Activated T-cell treated with anti-CD3 and anti-CD28 coated beads, Interleukin-2, amount 50 U/mL, for 4 hours (primary cell): ENCODE results near the gene LMO7. TPM values are rescaled to one million over a fixed set of nuclear protein-coding genes. Genes with fewer than 3 reads are reported as not detected.

Experiments
- ATAC-seq, 2 donors: fragments of 200-7000 bp; cut with Tn5 transposase; one replicate each; pipeline ENCODE4 v1.10.0; 2021
- DNase-seq: peaks from one replicate; pipeline ENCODE4 v3.0.0-alpha.2; 2020
- H3K27me3 Mint-ChIP-seq: one replicate; pipeline ENCODE4 v1.8.0; 2021; ENCODE audit warnings: low read depth, mixed read lengths
- H3K36me3 Mint-ChIP-seq: one replicate; pipeline ENCODE4 v1.8.0; 2022; ENCODE audit warnings: mixed read lengths; ENCODE audit not compliant: insufficient read depth
- H3K4me1 Mint-ChIP-seq: one replicate; pipeline ENCODE4 v1.8.0; 2021; ENCODE audit warnings: low read depth, mixed read lengths
- H3K4me3 Mint-ChIP-seq: one replicate; pipeline ENCODE4 v1.8.0; 2021; ENCODE audit warnings: mild to moderate bottlenecking, moderate library complexity, mixed read lengths
- H3K9me3 Mint-ChIP-seq: one replicate; pipeline ENCODE4 v1.8.0; 2021; ENCODE audit warnings: mixed read lengths
- total RNA-seq, 3 donors: library from RNA; stranded (reverse); gene quantifications; one replicate each; pipeline ENCODE4 v1.2.1, GENCODE V29; 2021

The LMO7 gene
- total RNA-seq, 3 donors from 2014 or later = 4.2 to 5.9 (median 4.3) TPM

GRCh38 chr13:75838366-75839005, 202.4 kb downstream of the LMO7 start:
- no peak for ATAC-seq
- H3K27me3 Mint-ChIP-seq = no peaks in the 10 kb centered on the region

GRCh38 chr13:75839406-75839805, 203.3 kb downstream of the LMO7 start:
- DNase-seq (no peak), ATAC-seq (no peak)
- Mint-ChIP-seq H3K9me3 (no peaks in the 10 kb centered on the region), H3K4me3 (no peak overlapping the region), H3K4me1 (peaks cover 7% of the 10 kb centered on the region), H3K27me3 (no peaks in the 10 kb centered on the region), H3K36me3 (peaks cover 34% of the 10 kb centered on the region)

More at GRCh38 chr13:75838366-75839005, 202.4 kb downstream of the LMO7 start:
- DNase-seq = no peak
- H3K9me3 Mint-ChIP-seq = no peaks in the 10 kb centered on the region
- peaks cover 37% of the 10 kb centered on the region for H3K36me3 Mint-ChIP-seq
- H3K4me3 Mint-ChIP-seq = no peak overlapping the region
- H3K4me1 Mint-ChIP-seq = peaks cover 7% of the 10 kb centered on the region

GRCh38 chr13:75841905-75842304, 205.8 kb downstream of the LMO7 start:
- Mint-ChIP-seq H3K27me3 (no peaks in the 10 kb centered on the region), H3K4me1 (peaks cover 7% of the 10 kb centered on the region), H3K4me3 (no peak overlapping the region), H3K9me3 (no peaks in the 10 kb centered on the region), H3K36me3 (peaks cover 40% of the 10 kb centered on the region)
- ATAC-seq = no peak
- DNase-seq = no peak

GRCh38 chr13:75843074-75843473, 206.9 kb downstream of the LMO7 start:
- DNase-seq = no peak
- H3K36me3 Mint-ChIP-seq = peaks cover 41% of the 10 kb centered on the region
- H3K4me3 Mint-ChIP-seq = no peak overlapping the region
- H3K27me3 Mint-ChIP-seq = no peaks in the 10 kb centered on the region
- no peaks in the 10 kb centered on the region for H3K9me3 Mint-ChIP-seq
- ATAC-seq = no peak
- H3K4me1 Mint-ChIP-seq = peaks cover 7% of the 10 kb centered on the region

- DNase-seq = no peak
- no peak for ATAC-seq
- Mint-ChIP-seq H3K27me3 (no peaks in the 10 kb centered on the region), H3K4me3 (no peak overlapping the region), H3K9me3 (no peaks in the 10 kb centered on the region), H3K36me3 (peaks cover 49% of the 10 kb centered on the region), H3K4me1 (peaks cover 7% of the 10 kb centered on the region)
These were observed 207.9 kb downstream of the LMO7 start for GRCh38 chr13:75843991-75844390.

GRCh38 chr13:75847588-75847987, 211.5 kb downstream of the LMO7 start:
- Mint-ChIP-seq H3K27me3 (no peaks in the 10 kb centered on the region), H3K4me3 (no peak overlapping the region), H3K4me1 (no peaks in the 10 kb centered on the region), H3K36me3 (peaks cover 35% of the 10 kb centered on the region), H3K9me3 (no peaks in the 10 kb centered on the region)
- DNase-seq = no peak
- ATAC-seq = no peak

GRCh38 chr13:75850916-75851315, 214.8 kb downstream of the LMO7 start:
- no peak for ATAC-seq
- Mint-ChIP-seq H3K4me1 (no peaks in the 10 kb centered on the region), H3K9me3 (no peaks in the 10 kb centered on the region), H3K36me3 (peaks cover 35% of the 10 kb centered on the region), H3K27me3 (no peaks in the 10 kb centered on the region), H3K4me3 (no peak overlapping the region)
- DNase-seq = no peak

- DNase-seq (no peak), ATAC-seq (no peak)
- Mint-ChIP-seq H3K36me3 (peaks cover 18% of the 10 kb centered on the region), H3K27me3 (no peaks in the 10 kb centered on the region), H3K4me1 (no peaks in the 10 kb centered on the region), H3K4me3 (no peak overlapping the region), H3K9me3 (no peaks in the 10 kb centered on the region)
These were observed 219.1 kb downstream of the LMO7 start for GRCh38 chr13:75855216-75855615.

GRCh38 chr13:75855847-75856246, 219.7 kb downstream of the LMO7 start:
- no peak overlapping the region for H3K4me3 Mint-ChIP-seq
- no peaks in the 10 kb centered on the region for H3K9me3 Mint-ChIP-seq
- H3K27me3 Mint-ChIP-seq = no peaks in the 10 kb centered on the region
- H3K36me3 Mint-ChIP-seq = peaks cover 13% of the 10 kb centered on the region
- no peak for DNase-seq
- H3K4me1 Mint-ChIP-seq = no peaks in the 10 kb centered on the region
- ATAC-seq = no peak

- Mint-ChIP-seq H3K4me3 (no peak overlapping the region), H3K27me3 (no peaks in the 10 kb centered on the region), H3K36me3 (peaks cover 12% of the 10 kb centered on the region), H3K9me3 (no peaks in the 10 kb centered on the region), H3K4me1 (no peaks in the 10 kb centered on the region)
- no peak for ATAC-seq
- DNase-seq = no peak
These were observed 221.2 kb downstream of the LMO7 start for GRCh38 chr13:75857291-75857690.

- H3K4me3 Mint-ChIP-seq = no peak overlapping the region
- ATAC-seq (no peak), DNase-seq (no peak)
- H3K36me3 Mint-ChIP-seq = no peaks in the 10 kb centered on the region
- H3K4me1 Mint-ChIP-seq = no peaks in the 10 kb centered on the region
- no peaks in the 10 kb centered on the region for H3K9me3 Mint-ChIP-seq
- no peaks in the 10 kb centered on the region for H3K27me3 Mint-ChIP-seq
These were observed 224.8 kb downstream of the LMO7 start for GRCh38 chr13:75860935-75861334.

GRCh38 chr13:75861786-75862185, 225.7 kb downstream of the LMO7 start:
- no peaks in the 10 kb centered on the region for H3K36me3 Mint-ChIP-seq
- no peaks in the 10 kb centered on the region for H3K27me3 Mint-ChIP-seq
- H3K4me3 Mint-ChIP-seq = no peak overlapping the region
- DNase-seq = no peak
- no peak for ATAC-seq
- no peaks in the 10 kb centered on the region for H3K4me1 Mint-ChIP-seq
- no peaks in the 10 kb centered on the region for H3K9me3 Mint-ChIP-seq

- H3K9me3 Mint-ChIP-seq = no peaks in the 10 kb centered on the region
- no peak overlapping the region for H3K4me3 Mint-ChIP-seq
- no peaks in the 10 kb centered on the region for H3K36me3 Mint-ChIP-seq
- ATAC-seq = no peak
- no peaks in the 10 kb centered on the region for H3K4me1 Mint-ChIP-seq
- no peaks in the 10 kb centered on the region for H3K27me3 Mint-ChIP-seq
- no peak for DNase-seq
These were observed 228.6 kb downstream of the LMO7 start for GRCh38 chr13:75864718-75865117.

GRCh38 chr13:75867379-75868117, 231.4 kb downstream of the LMO7 start:
- Mint-ChIP-seq H3K27me3 (peaks cover 8% of the 10 kb centered on the region), H3K36me3 (no peaks in the 10 kb centered on the region), H3K4me1 (peaks cover 16% of the 10 kb centered on the region), H3K4me3 (no peak overlapping the region), H3K9me3 (no peaks in the 10 kb centered on the region)
- DNase-seq (no peak), ATAC-seq (no peak)

GRCh38 chr13:75869981-75870380, 233.9 kb downstream of the LMO7 start:
- peaks cover 16% of the 10 kb centered on the region for H3K4me1 Mint-ChIP-seq
- no peak for DNase-seq
- peak overlapping the region; percentile 58 for H3K4me3 Mint-ChIP-seq

More at GRCh38 chr13:75869981-75870380, 233.9 kb downstream of the LMO7 start:
- Mint-ChIP-seq H3K9me3 (no peaks in the 10 kb centered on the region), H3K27me3 (peaks cover 8% of the 10 kb centered on the region), H3K36me3 (no peaks in the 10 kb centered on the region)
- ATAC-seq = peak; percentile 80 to 82
